Duodenal mucosa (tissue), 2 donors: ENCODE measurements around the gene JUNB.

Experiments used
- H3K27ac ChIP-seq: one replicate; pipeline ENCODE4 v1.7.0; 2013; ENCODE audit warnings: low read depth, low read length
- H3K27me3 ChIP-seq, 2 donors: one replicate each; pipeline ENCODE4 v1.7.0; 2013; ENCODE audit warnings: low read length in 2 of 2, control low read depth in 1 of 2; ENCODE audit not compliant: insufficient read depth in 2 of 2, control insufficient read depth in 1 of 2
- H3K36me3 ChIP-seq, 2 donors: one replicate each; pipeline ENCODE4 v1.7.0; 2013; ENCODE audit warnings: low read length in 2 of 2, control low read depth in 1 of 2; ENCODE audit not compliant: insufficient read depth in 2 of 2, control insufficient read depth in 1 of 2
- H3K4me1 ChIP-seq, 2 donors: one replicate each; pipeline ENCODE4 v1.7.0; 2013; ENCODE audit warnings: low read length in 2 of 2, control low read depth in 1 of 2; ENCODE audit not compliant: insufficient read depth in 2 of 2, control insufficient read depth in 1 of 2
- H3K4me3 ChIP-seq, 2 donors: one replicate each; pipeline ENCODE4 v1.7.0; 2013; ENCODE audit warnings: low read length in 2 of 2, low read depth in 1 of 2
- H3K9ac ChIP-seq, 2 donors: one replicate each; pipeline ENCODE4 v1.7.0; 2013; ENCODE audit warnings: low read length in 2 of 2, low read depth in 1 of 2
- H3K9me3 ChIP-seq, 2 donors: one replicate each; pipeline ENCODE4 v1.7.0; 2013; ENCODE audit warnings: low read length in 2 of 2, control low read depth in 1 of 2; ENCODE audit not compliant: control insufficient read depth in 1 of 2

The JUNB gene

DNA sequence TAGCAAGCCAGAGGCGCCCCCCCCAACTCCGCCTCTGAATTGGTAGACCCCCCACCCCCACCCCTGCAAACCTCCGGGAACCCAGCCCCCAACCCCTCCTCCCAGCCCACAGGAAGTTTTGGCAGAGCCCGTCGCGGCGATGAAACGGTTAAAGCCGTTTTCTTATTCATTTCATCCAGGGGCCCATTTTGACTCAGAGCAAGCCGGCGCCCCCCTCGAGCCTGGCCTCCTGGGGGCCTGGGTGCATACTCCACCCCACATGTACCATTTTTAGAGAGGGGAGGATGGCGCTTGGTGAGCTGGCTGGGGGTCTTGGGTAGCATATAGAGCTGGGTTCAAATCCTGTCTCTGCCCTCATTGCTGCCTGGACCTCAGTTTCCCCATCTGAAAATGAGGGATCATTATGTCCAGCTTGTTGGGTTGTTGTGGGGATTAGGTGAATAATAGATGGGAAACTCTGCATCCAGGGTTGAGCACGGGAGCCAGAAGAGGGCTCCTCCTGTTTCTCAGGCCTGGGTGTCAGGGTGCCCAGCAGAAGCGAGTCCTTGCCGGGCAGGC, 7.9 kb upstream of the JUNB start:
- Histone ChIP-seq H3K36me3 (no peaks in the 10 kb centered on the region), H3K27ac (peak overlapping the region; percentile 90), H3K4me1 (peaks cover 74 to 76% of the 10 kb centered on the region in 2 donors), H3K9me3 (no peaks in the 10 kb centered on the region), H3K27me3 (no peaks in the 10 kb centered on the region), H3K4me3 (peak overlapping the region; percentile 58 to 70), H3K9ac (peak overlapping the region; percentile 54 to 65)

DNA sequence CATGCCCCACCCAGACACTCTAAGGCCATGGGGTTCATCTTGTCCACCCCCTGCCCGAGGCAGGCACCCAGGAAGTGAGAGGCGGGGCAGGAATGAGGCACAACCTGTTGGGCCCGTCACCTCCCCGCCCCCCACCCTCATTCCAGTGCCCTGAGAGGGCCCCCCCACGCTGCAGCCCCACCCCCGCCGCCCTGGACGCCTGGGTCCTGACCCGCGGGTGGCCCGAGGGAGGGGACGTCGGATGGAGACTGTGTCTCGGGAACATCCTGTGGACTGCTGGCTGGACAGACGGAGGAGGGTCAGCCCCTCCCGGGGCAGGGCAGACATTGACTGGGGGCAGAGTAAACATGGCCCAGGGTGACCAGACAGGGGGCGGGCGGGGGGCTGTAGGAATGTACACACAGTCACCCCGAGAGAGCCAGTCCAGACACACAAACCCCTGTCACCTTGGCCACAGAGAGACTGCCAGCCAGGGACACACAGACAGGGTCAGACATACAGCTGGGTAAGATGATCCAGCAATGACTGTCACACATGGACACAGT, 7.4 kb upstream of the JUNB start:
- Histone ChIP-seq H3K9me3 (no peaks in the 10 kb centered on the region), H3K27me3 (no peaks in the 10 kb centered on the region), H3K9ac (peak overlapping the region; percentile 20 to 54), H3K27ac (peak overlapping the region; percentile 90), H3K36me3 (no peaks in the 10 kb centered on the region), H3K4me1 (peaks cover 74 to 75% of the 10 kb centered on the region in 2 donors), H3K4me3 (no peak overlapping the region)

DNA sequence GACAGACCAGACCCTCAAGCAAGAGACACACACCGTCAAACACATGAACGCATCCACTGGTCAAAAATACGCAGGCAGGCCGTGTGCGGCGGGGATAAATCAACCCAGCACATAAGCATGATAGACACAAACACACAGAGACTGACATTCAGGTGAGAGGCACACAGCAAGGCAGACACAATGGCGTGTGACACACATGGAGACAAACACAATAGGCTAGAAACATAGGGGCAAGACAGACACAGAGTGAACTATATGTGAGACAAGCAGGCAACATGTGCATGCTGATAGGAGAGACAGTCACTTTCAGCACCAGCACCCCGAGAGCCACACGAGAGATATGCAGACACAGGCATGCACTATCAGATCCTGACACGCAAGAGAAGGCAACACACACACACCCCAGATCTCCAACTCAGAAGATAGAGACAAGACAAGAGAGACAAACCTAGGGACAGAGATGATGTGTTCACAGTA, 6.9 kb upstream of the JUNB start:
- H3K27ac ChIP-seq = peak overlapping the region; percentile 90
- peaks cover 74% of the 10 kb centered on the region in 2 donors for H3K4me1 ChIP-seq
- peak overlapping the region; percentile 12 to 20 for H3K9ac ChIP-seq
- H3K27me3 ChIP-seq = no peaks in the 10 kb centered on the region
- H3K4me3 ChIP-seq = no peak overlapping the region
- H3K36me3 ChIP-seq = no peaks in the 10 kb centered on the region
- no peaks in the 10 kb centered on the region for H3K9me3 ChIP-seq

DNA sequence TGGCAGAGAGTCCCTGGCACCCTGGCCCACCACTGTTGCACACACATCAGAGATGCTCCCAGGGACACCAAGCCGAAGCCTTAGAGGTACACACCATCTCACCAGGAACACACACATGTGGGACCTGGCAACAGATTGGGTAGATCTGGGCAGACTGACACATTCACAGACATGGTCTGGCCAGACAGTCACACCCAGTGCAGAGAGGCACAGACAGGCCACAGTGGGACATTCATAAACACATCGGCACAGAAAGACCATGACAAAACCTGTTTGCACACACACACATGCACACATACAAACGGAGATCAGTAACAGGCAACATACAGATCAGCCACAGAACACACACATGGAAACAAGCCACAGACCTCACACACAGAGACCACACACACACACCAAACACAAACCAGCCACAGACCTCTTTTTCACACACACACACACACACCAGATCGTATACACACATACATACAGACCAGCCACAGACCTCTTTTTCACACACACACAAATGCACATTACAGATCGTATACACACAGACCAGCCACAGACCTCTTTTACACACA, 6.3 kb upstream of the JUNB start:
- no peaks in the 10 kb centered on the region for H3K27me3 ChIP-seq
- H3K4me1 ChIP-seq = peaks cover 73% of the 10 kb centered on the region in 2 donors
- no peaks in the 10 kb centered on the region for H3K36me3 ChIP-seq
- H3K4me3 ChIP-seq = no peak overlapping the region
- H3K9ac ChIP-seq = peak overlapping the region; percentile 11 to 12
- peak overlapping the region; percentile 90 for H3K27ac ChIP-seq
- no peaks in the 10 kb centered on the region for H3K9me3 ChIP-seq

DNA sequence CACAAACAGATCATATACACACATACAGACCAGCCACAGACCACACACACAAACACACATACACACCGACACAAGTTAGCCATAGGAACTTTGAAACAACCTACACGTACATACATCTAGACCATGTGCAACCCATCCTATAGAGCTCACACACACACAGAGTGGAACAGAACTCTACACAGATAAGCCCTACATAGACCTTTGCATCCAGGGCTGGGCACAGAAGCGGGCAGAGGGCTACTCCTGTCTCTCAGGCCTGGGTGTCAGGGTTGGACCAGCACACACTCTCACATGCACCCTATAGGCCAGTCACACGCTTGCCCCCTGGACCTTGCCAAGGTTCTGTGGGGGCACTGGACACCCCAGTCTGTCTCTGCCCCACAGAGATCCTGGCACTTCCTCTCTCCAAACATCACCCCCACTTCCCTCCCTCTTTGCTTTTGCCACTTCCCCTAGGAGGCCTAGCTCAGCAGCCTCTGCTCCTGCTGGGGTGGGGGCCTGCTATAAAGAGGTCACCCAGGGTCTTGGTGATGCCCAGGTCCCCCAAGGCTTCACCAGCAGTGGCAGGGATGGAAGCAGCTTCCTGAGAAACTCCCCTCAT, 5.8 kb upstream of the JUNB start:
- Histone ChIP-seq H3K4me1 (peaks cover 76% of the 10 kb centered on the region in 2 donors), H3K27ac (peak overlapping the region; percentile 90), H3K27me3 (no peaks in the 10 kb centered on the region), H3K36me3 (no peaks in the 10 kb centered on the region), H3K9ac (peak overlapping the region; percentile 12 to 42), H3K4me3 (peak overlapping the region in 1 of 2 donors; percentile 26), H3K9me3 (no peaks in the 10 kb centered on the region)

DNA sequence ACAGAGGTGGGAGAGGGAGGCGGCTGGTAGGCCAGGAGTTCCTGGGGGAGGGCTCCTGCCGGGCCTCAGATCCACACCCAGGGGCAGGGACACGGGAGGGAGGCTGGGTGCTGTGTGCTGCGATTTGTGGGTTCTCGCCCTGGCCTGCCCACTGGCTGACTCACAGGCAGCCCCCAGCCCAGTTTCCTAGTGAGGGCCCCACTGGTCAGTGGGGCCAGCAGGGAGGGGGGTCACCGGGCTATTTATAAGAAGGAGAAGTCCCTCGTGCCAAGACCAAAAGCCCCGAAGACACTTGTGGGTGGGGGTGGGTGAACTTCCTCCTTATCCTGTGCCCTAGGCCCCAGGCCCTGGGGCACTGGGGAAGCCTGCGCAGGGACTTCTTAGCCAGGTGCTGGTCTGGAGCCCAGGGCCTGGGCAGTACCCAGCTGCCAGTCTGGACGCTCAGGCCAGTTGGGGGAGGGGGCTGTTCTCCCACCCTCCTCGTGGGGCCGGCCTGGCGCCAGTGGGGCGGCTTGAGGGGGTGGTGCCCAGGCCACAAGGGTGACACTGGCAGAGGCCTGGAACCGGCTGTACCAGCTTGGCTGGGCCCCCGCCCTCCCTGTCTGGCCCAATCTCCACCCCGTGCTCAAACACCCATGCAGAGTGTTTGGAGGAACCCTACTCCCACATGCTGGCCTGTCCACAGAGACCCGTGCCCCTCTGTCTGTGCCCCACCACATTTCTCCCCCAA, 5.0 kb upstream of the JUNB start:
- H3K4me1 ChIP-seq = peaks cover 81 to 82% of the 10 kb centered on the region in 2 donors
- H3K36me3 ChIP-seq = no peaks in the 10 kb centered on the region
- H3K27me3 ChIP-seq = no peaks in the 10 kb centered on the region
- H3K27ac ChIP-seq = peak overlapping the region; percentile 90
- peak overlapping the region in 1 of 2 donors; percentile 26 for H3K4me3 ChIP-seq
- H3K9me3 ChIP-seq = no peaks in the 10 kb centered on the region
- peak overlapping the region; percentile 34 to 42 for H3K9ac ChIP-seq

DNA sequence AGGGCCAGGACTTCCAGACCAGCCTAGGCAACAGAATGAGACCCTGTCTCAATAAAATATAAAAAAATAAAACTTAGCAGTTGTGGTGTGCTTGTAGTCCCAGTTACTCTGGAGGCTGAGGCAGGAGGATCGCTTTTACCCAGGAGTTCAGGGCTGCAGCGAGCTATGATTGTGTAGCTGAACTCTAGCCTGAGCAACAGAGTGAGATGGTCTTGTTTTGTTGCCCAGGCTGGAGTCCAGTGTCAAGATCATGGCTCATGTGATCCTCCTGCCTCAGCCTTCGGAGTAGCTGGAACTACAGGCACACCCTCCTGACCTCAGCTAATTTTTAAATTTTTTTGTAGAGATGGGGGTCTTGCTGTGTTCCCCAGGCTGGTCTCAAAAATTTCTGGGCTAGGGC, 4.3 kb upstream of the JUNB start:
- Histone ChIP-seq H3K4me3 (no peak overlapping the region), H3K4me1 (peaks cover 76 to 77% of the 10 kb centered on the region in 2 donors), H3K27me3 (no peaks in the 10 kb centered on the region)

DNA sequence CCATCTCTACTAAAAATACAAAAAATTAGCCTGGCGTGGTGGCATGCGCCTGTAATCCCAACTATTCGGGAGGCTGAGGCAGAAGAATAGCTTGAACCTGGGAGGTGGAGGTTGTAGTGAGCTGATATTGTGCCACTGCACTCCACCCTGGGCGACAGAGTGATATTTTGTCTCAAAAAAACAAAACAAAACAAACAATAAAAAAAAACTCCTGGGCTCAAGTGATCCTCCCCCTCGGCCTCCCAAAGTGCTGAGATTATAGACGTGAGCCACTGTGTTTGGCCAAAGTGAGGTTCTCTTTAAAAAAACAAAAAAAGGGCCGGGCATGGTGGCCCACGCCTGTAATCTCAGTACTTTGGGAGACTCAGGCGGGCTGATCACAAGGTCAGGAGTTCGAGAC, 3.8 kb upstream of the JUNB start:
- Histone ChIP-seq H3K4me1 (peaks cover 72% of the 10 kb centered on the region in 2 donors), H3K36me3 (no peaks in the 10 kb centered on the region), H3K27ac (no peak overlapping the region), H3K27me3 (no peaks in the 10 kb centered on the region), H3K4me3 (no peak overlapping the region), H3K9ac (no peak overlapping the region), H3K9me3 (no peaks in the 10 kb centered on the region)

More for the DNA sequence above, 4.3 kb upstream of the JUNB start:
- Histone ChIP-seq H3K27ac (peak overlapping the region; percentile 90), H3K9ac (peak overlapping the region; percentile 34 to 42), H3K9me3 (no peaks in the 10 kb centered on the region), H3K36me3 (no peaks in the 10 kb centered on the region)

DNA sequence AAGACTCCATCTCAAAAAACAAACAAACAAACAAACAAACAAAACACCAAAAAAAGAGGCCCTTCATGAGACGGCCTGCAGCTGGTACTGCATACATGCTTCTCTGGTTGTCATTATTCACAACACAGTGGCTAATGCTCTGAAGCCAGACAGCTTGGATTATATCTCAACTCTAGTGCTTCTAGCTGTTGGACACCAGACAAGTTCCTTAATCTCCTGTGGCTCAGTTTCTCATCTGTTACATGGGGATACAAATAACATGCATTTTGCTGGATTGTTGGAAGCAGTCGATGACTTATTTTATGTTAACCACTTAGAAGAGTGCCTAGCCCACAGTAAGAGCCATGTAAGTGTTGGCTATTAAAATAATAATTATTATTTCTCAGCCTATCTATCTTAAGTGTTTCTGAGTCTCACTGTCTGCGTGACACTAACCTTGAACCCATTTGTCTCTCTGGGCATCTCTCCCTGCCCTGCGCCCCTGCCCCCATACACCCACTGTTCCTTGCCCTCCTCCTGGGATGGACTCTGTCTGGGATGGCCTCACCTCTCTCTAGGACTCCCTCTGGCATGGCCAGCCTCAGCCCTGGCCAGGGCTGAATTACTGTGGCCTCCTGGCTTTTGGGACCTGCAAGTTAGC, 3.1 kb upstream of the JUNB start:
- peak overlapping the region; percentile 33 to 75 for H3K4me3 ChIP-seq
- H3K27ac ChIP-seq = peak overlapping the region; percentile 100
- H3K9ac ChIP-seq = peak overlapping the region; percentile 86 to 99

More for the DNA sequence above, 3.1 kb upstream of the JUNB start:
- H3K9me3 ChIP-seq = no peaks in the 10 kb centered on the region
- H3K36me3 ChIP-seq = no peaks in the 10 kb centered on the region
- no peaks in the 10 kb centered on the region for H3K27me3 ChIP-seq
- peaks cover 67% of the 10 kb centered on the region in 2 donors for H3K4me1 ChIP-seq
